SK-N-MC (cell line): Measurements from ENCODE around the gene CARF.

Experiments
- EZH2 ChIP-seq: fragments of 200-600 bp; sonication (generic); IDR thresholded peaks from one replicate; pipeline ENCODE4 v1.6.1; 2017; ENCODE audit warnings: antibody characterized with exemption
- POLR2AphosphoS5 ChIP-seq: IDR thresholded peaks from 2 replicates; pipeline ENCODE4 v1.6.1; 2012; ENCODE audit warnings: mild to moderate bottlenecking, low read depth, low read length, borderline replicate concordance

GRCh38 chr2:202982779-202983491 lies 70.9 kb downstream of the CARF start:
- TF ChIP-seq POLR2AphosphoS5 (no peak), EZH2 (no peak)
